Subcutaneous adipose tissue (tissue), 4 donors: ENCODE measurements around the gene KDM3B. TPM values are rescaled to one million over a fixed set of nuclear protein-coding genes. Genes with fewer than 3 reads are reported as not detected.

ENCODE experiments used
- CTCF ChIP-seq: fragments of 450-650 bp; IDR thresholded peaks from one replicate; pipeline ENCODE4 v1.5.1; 2016; ENCODE audit warnings: low read depth, mild to moderate bottlenecking, control low read depth, antibody characterized with exemption, moderate library complexity
- small RNA-seq: library from RNA; depleted of rRNA; stranded (forward); fragments of <200 nt; gene quantifications from one replicate; pipeline ENCODE3, GENCODE V24; 2016
- total RNA-seq, 4 donors: library from RNA; depleted of rRNA; stranded (reverse); fragments of >200 nt; gene quantifications; one replicate each; pipeline ENCODE4 v1.1.0, GENCODE V29; 2016

Gene KDM3B
- total RNA-seq, 4 donors from 2014 or later, result 58.8 to 67.4 (median 62.8) TPM

DNA sequence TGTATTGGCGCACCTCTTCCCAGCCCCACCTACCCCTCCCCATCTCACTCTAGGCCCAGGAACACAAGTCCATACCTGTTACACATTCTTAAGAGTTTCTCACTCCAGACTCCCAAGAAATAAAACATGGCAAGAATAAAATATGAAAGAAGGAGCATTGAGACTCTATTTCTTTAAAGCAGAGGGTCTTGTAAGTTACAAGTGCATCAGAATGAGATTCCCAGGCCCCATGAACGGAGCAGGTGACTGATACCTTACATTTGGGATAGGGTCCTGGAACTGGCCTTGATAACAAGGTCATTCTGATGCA is 118.5 kb downstream of the KDM3B start:
- no peak for TF ChIP-seq CTCF

- TF ChIP-seq CTCF, result no peak
These were observed 119.9 kb downstream of the KDM3B start for GRCh38 chr5:138472353-138472752.

- TF ChIP-seq CTCF, result no peak
These were observed 124.4 kb downstream of the KDM3B start for GRCh38 chr5:138476918-138477317.

DNA sequence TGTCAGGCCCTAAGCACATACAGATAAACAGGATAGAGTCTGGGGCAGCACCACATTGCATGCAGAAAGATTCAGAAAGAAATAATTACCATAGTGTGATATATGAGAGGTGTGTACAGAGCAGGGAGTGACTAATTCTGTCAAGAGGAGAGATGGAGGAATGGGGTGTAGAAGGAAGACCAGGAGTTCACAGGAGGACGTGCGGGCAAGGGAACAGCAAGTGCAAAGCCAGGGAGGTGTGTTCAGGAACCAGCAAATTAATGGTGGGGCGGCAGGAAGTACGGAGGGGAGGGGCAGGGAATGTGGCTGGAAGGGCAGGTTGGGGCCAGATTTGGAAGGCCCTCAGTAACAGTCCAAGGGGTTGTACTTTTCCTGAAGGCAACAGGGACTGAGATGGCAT is 130.2 kb downstream of the KDM3B start:
- TF ChIP-seq CTCF, result no peak

Small RNA genes lying within 50 kb of the gene (small RNA-seq; reads per million reads assigned to genes)
- gene AC113403.1, result not detected

Other genes starting within 250 kb of the KDM3B start
- 1 to 10 TPM in 2 of 4 donors, under 1 TPM in 1, not detected in 1; 0.34 to 2.0 (median 2.0) TPM for gene NME5, start 213.3 kb upstream of the KDM3B start, total RNA-seq
- gene BRD8, start 174.1 kb upstream of the KDM3B start, total RNA-seq, result 10 to 100 TPM; 21.9 to 49.1 (median 37.4) TPM
- 1 to 10 TPM in 2 of 4 donors, under 1 TPM in 1, not detected in 1; 0.33 to 5.3 (median 2.4) TPM for gene KIF20A, start 173.6 kb upstream of the KDM3B start, total RNA-seq
- 10 to 100 TPM; 13.0 to 19.2 (median 17.3) TPM for gene CDC23, start 139.4 kb upstream of the KDM3B start, total RNA-seq
- gene GFRA3, start 78.1 kb upstream of the KDM3B start, total RNA-seq, result under 1 TPM in 1 of 4 donors, not detected in 3; 0.22 TPM
- under 1 TPM in 2 of 4 donors, not detected in 2; 0.85 to 0.88 TPM for gene CDC25C, start 20.9 kb upstream of the KDM3B start, total RNA-seq
- 10 to 100 TPM; 17.9 to 21.4 (median 18.5) TPM for gene FAM53C, start 14.4 kb upstream of the KDM3B start, total RNA-seq
- gene REEP2, start 86.4 kb downstream of the KDM3B start, total RNA-seq, result 1 to 10 TPM in 3 of 4 donors, under 1 TPM in 1; 0.98 to 5.9 (median 4.7) TPM
- gene EGR1, start 112.8 kb downstream of the KDM3B start, total RNA-seq, result 10 to 100 TPM in 2 of 4 donors, 1 to 10 TPM in 2; 2.6 to 21.5 (median 10.4) TPM
- 100 to 1,000 TPM in 3 of 4 donors, 10 to 100 TPM in 1; 93.2 to 147 (median 104) TPM for gene ETF1, start 190.6 kb downstream of the KDM3B start, total RNA-seq
- gene HSPA9, start 222.7 kb downstream of the KDM3B start, total RNA-seq, result 100 to 1,000 TPM; 170 to 197 (median 185) TPM